Stimulated activated CD8-positive, alpha-beta memory T cell treated with anti-CD3 and anti-CD28 coated beads, Interleukin-15, amount 100 ng/mL, for 48 hours (primary cell): ENCODE measurements around the gene OR5D16.
"Not testable (repeated sequence)": the region's sequence is repeated elsewhere in the genome, so short reads cannot be mapped to it uniquely, and the experiment has no call there.

ENCODE experiments used
- DNase-seq, 2 donors: peaks; one replicate each; pipeline ENCODE4 v3.0.0-alpha.2; 2020; ENCODE audit warnings: low read depth in 2 of 2

Gene OR5D16

GRCh38 chr11:55838452-55838851 lies at the start of gene OR5D16:
OR5D16 (plus strand) TSS chr11:55838752; CDS start chr11:55838752, 0 bp downstream.
- no peak for DNase-seq

GRCh38 chr11:55791606-55792005 lies 46.9 kb upstream of the OR5D16 start:
- no peak for DNase-seq

DNA sequence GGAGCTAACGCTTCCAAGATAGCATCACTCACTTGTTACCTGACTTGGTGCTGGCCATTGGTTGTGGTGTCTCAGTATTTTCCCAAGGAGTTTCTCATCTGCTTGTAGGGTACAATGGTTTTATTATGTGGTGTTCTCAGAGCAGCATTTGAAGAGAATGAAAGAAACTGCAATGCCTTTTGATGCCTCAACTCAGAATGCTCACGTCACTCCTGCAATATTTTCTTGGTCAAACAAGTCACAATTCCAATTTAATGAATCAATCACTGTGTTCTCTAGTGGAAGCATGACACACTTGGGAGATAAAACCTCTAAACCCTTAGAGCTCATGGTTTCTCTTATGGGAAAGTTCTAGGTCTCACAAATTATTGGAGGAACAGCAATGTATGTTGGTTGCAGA lies 45.2 kb upstream of the OR5D16 start:
- DNase-seq = no peak

DNA sequence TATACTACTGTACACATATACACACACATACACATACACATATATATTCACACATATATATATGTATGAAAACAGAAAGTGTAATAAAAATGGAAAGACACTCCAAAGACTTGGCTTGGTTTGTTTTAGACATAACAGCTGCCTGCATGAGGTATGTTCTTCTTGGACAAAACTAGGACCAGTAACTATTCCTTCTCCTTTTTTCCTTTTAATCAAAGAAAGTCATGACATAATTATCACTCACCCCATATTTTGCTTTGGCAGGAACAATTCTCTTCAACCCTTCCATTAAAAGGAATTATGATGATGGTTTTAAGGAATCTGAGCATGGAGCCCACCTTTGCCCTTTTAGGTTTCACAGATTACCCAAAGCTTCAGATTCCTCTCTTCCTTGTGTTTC lies 43.3 kb upstream of the OR5D16 start, which contains the start of gene OR5D14:
OR5D14 (plus strand) TSS at position 301 of the 400 bp plus-strand sequence; CDS start at position 301, 0 bp downstream.
- DNase-seq = no peak

DNA sequence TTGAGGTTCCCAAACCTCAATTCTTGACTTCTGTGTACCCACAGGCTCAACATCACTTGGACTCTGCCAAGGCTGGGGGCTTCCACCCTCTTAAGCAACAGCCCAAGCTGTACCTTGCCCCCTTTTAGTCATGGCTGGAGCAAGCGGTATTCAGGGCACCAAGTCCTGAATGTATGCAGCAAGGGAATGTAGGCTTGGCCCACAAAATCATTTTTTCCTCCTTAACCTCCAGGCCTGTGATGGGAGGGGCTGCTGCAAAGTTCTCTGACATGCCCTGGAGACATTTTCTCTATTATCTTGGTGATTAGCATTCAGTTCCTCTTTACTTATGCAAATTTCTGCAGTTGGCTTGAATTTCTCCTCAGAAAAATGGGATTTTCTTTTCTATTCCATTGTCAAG lies 32.3 kb upstream of the OR5D16 start:
- no peak for DNase-seq

DNA sequence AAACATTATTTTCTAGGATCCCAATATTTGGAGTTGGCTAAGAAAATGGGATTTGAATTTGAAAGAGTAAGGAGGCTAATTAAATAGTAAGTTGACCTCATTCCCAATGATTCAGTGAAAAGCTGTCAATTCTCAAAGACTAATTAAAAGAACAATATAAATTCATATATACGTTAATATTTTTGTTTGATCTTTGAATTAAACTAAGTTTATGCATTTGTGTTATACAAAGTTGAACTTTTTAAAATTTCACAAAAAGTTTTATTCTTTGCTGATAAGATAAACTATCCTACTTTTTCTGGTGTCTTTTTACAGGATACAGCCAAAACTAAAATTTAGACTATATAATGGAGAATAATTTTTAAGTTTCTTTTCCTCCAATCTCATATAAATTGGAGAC lies 27.5 kb upstream of the OR5D16 start, which contains the start of gene OR5L1:
OR5L1 (plus strand) TSS at position 301 of the 400 bp plus-strand sequence. CDS start 100 bp downstream, outside the sequence.
- DNase-seq = no peak

DNA sequence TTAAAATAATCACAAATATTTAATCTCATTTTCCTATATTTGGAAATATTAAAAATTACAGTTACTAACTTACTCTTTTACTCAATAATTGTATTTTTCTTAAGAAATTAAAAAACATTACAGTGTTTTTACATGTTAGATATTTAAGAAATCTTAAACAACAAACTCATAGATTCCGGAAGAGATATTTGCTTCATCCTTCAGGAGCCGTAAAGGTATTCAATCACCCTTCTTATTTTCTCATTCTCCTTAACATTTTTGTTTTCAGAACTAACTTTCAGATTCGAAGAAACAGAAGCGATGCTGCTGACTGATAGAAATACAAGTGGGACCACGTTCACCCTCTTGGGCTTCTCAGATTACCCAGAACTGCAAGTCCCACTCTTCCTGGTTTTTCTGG lies 19.2 kb upstream of the OR5D16 start, which contains the start of gene OR5D18:
OR5D18 (plus strand) TSS at position 301 of the 400 bp plus-strand sequence; CDS start at position 301, 0 bp downstream.
- no peak for DNase-seq

- no peak for DNase-seq
These were observed 11.6 kb upstream of the OR5D16 start, which contains the start of gene OR5L2 for GRCh38 chr11:55826919-55827318. OR5L2 (plus strand) TSS chr11:55827219; CDS start chr11:55827219, 0 bp downstream.

DNA sequence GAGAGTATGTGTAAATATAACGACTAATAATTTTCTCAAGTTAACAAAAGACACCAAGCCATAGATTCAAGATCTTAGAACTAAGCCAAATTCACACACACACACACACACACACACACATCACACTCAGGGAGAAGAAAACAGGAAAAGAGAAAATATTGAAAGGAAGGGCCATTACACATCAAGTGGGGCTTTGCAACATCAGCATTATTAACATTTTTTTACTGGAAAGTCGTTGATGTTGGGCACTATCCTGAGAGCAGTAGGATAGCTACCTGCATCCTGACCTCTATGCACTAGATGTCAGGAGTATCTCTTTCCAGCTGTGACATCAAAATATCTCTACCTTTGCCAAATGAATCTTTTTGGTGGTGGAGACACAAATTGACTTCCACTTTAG lies 8.9 kb downstream of the OR5D16 start:
- DNase-seq = no peak

DNA sequence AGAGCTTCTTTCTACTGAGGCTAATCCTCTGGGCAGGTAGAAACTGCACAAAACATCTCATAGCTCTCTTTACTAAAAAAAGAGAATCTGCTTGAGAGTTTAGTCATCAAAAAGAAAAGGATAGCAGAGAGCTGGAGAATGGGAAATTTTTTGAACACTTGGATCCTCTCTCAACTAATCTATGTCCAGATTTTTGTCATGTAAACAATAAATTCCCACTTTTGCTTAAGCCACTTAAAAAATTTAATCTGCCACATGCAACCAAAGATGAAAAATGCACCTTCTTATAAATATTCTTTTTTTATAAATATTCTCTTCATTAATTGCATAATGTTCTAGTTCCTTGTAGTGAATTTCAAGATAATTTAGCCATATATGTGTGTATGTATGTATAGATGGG lies 10.5 kb downstream of the OR5D16 start:
- no peak for DNase-seq

GRCh38 chr11:55852141-55852540 lies 13.6 kb downstream of the OR5D16 start:
- no peak for DNase-seq

GRCh38 chr11:55854704-55855103 lies 16.2 kb downstream of the OR5D16 start:
- DNase-seq = no peak

DNA sequence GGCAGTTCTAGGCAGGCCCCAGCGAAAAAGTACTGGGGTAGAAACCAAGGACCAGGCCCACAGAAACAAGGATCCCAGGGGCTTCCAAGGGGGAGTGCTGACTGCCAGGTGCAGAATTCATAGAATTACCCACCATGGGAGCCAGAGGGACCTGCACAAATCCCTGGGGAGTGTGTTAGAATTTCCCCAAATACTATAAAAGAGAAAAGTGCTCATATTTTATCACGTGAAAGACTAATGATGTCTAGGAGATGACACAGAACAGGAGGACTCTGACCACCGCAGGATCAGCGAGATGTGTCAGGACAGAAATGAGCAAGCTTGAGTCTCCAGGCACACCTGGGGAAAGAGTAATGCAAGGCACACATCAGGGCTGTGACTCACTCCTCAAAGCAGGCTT lies 28.8 kb downstream of the OR5D16 start:
- DNase-seq = not testable (repeated sequence)

GRCh38 chr11:55872731-55873130 lies 34.2 kb downstream of the OR5D16 start:
- not testable (repeated sequence) for DNase-seq

GRCh38 chr11:55873146-55873545 lies 34.6 kb downstream of the OR5D16 start:
- not testable (repeated sequence) for DNase-seq

- not testable (repeated sequence) for DNase-seq
These were observed 44.4 kb downstream of the OR5D16 start, which contains the start of gene TRIM51 for GRCh38 chr11:55882997-55883396. TRIM51 (plus strand) TSS chr11:55883297; CDS start chr11:55885429, 2,132 bp downstream.

DNA sequence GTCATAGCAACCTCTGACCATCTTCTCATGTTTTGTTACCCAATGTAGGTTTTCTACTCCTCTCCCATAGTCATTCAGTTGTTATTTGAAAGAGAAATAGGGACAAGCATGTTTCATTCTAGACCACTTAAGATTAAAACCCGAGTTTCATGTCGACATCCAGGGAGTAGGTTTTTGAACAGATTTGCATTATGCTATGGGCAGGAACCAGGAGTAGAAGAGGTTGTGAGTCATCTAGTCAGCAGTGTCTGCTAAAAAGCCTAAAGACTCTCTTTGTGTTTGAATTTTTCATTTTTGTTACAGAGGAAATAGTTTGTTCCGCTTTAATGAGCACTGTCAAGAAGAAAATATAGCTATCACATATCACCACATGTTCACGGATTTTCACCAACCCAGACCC lies 46.4 kb downstream of the OR5D16 start:
- not testable (repeated sequence) for DNase-seq

DNA sequence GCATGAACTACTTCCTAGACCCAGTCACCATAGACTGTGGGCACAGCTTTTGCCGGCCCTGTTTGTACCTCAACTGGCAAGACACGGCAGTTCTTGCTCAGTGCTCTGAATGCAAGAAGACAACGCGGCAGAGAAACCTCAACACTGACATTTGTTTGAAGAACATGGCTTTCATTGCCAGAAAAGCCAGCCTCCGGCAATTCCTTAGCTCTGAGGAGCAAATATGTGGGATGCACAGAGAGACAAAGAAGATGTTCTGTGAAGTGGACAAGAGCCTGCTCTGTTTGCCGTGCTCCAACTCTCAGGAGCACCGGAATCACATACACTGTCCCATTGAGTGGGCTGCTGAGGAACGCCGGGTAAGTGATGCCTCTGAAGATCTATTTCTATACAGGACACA lies 46.9 kb downstream of the OR5D16 start:
- DNase-seq = not testable (repeated sequence)
